H1 (cell line): ENCODE data around the gene PTPRD. TPM values are rescaled to one million over a fixed set of nuclear protein-coding genes. Genes with fewer than 3 reads are reported as not detected.

Experiments
- CBX5 ChIP-seq: fragments of 300-800, 300-1000 bp; sonication (generic); IDR thresholded peaks from 2 replicates; pipeline ENCODE4 v1.7.1; 2016; ENCODE audit warnings: antibody characterized with exemption, low read length, low read depth
- EP300 ChIP-seq, 2 experiments: IDR thresholded peaks; 1 replicate in 1 of 2; 2 replicates in 1 of 2; pipeline ENCODE4 v1.6.1; 2011 to 2012; ENCODE audit warnings: low read depth in 2 of 2, low read length in 2 of 2, mild to moderate bottlenecking in 2 of 2, borderline replicate concordance in 1 of 2, inconsistent platforms in 1 of 2, moderate library complexity in 1 of 2
- RNF2 ChIP-seq: fragments of 200-900, 300-1000 bp; sonication (generic); IDR thresholded peaks from 2 replicates; pipeline ENCODE4 v1.7.1; 2016; ENCODE audit warnings: borderline replicate concordance, low read depth, mild to moderate bottlenecking, antibody characterized with exemption, low read length; ENCODE audit not compliant: poor library complexity, severe bottlenecking; ENCODE audit errors: missing control alignments
- TAF1 ChIP-seq: IDR thresholded peaks from 2 replicates; pipeline ENCODE4 v1.6.1; 2011; ENCODE audit warnings: mild to moderate bottlenecking, low read depth, low read length
- TEAD4 ChIP-seq: IDR thresholded peaks from 2 replicates; pipeline ENCODE4 v1.6.1; 2012; ENCODE audit warnings: low read depth, low read length, inconsistent platforms, mixed read lengths
- YY1 ChIP-seq: IDR thresholded peaks from 2 replicates; pipeline ENCODE4 v1.6.1; 2011; ENCODE audit warnings: low read depth, mild to moderate bottlenecking, low read length
- polyA plus RNA-seq, 7 experiments: library from polyadenylated mRNA; depleted of rRNA in 3 of 7; stranded (reverse) in 5 of 7; unstranded in 2 of 7; fragments of >200 nt in 5 of 7; fragments of 200-250 nt in 2 of 7; gene quantifications; 1 replicate in 5 of 7; 2 replicates in 1 of 7; 4 replicates in 1 of 7; pipeline versions ENCODE4 v1.2.1 to v1.2.3, GENCODE V29; 2011 to 2013; ENCODE audit warnings: missing spikeins in 2 of 7, mixed read lengths in 2 of 7
- total RNA-seq: library from RNA; stranded (reverse); fragmentation: NEBNext Ultra II Directional; extraction: Animal tissue kit (Norgen Biotek cat#: 25700); gene quantifications from 2 replicates; pipeline ENCODE4 v1.2.1, GENCODE V29; 2021
- TF ChIP-seq, protein P1 (sequence below): fragments of 300-600 bp; sonication (generic); IDR thresholded peaks from 2 replicates; pipeline ENCODE4 v1.7.1; 2012; ENCODE audit warnings: low read length, moderate library complexity, mild to moderate bottlenecking, inconsistent platforms; ENCODE audit not compliant: insufficient replicate concordance
- TF ChIP-seq, protein P2 (sequence below): IDR thresholded peaks from 2 replicates; pipeline ENCODE4 v1.6.1; 2012; ENCODE audit warnings: inconsistent platforms

PTPRD gene
- total and polyA plus RNA-seq, 2 of the 8 experiments (the other 6 are each of a cell fraction or from before 2014, with no cell fraction given), result 17.2 to 77.0 TPM

DNA sequence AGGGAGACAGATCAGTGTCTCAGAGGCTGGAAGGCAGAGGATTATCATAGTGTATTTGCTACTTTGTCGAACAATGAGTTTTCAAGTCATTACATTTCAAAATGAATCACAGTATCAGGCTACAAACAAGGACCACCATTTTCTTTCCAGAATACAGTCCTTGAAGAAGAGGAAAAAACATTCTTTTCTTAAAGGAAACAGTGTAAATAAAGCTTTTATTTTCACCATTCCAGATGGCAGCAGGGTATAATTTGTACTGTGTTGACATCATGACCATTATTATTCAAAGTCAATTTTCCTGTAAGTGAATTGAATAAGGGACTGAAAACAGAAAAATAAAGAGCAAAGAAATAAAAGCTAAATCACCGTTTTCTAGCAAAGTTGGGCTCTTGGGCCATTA is 2076.0 kb downstream of the PTPRD start (continued):
- TF ChIP-seq, protein P1, sequence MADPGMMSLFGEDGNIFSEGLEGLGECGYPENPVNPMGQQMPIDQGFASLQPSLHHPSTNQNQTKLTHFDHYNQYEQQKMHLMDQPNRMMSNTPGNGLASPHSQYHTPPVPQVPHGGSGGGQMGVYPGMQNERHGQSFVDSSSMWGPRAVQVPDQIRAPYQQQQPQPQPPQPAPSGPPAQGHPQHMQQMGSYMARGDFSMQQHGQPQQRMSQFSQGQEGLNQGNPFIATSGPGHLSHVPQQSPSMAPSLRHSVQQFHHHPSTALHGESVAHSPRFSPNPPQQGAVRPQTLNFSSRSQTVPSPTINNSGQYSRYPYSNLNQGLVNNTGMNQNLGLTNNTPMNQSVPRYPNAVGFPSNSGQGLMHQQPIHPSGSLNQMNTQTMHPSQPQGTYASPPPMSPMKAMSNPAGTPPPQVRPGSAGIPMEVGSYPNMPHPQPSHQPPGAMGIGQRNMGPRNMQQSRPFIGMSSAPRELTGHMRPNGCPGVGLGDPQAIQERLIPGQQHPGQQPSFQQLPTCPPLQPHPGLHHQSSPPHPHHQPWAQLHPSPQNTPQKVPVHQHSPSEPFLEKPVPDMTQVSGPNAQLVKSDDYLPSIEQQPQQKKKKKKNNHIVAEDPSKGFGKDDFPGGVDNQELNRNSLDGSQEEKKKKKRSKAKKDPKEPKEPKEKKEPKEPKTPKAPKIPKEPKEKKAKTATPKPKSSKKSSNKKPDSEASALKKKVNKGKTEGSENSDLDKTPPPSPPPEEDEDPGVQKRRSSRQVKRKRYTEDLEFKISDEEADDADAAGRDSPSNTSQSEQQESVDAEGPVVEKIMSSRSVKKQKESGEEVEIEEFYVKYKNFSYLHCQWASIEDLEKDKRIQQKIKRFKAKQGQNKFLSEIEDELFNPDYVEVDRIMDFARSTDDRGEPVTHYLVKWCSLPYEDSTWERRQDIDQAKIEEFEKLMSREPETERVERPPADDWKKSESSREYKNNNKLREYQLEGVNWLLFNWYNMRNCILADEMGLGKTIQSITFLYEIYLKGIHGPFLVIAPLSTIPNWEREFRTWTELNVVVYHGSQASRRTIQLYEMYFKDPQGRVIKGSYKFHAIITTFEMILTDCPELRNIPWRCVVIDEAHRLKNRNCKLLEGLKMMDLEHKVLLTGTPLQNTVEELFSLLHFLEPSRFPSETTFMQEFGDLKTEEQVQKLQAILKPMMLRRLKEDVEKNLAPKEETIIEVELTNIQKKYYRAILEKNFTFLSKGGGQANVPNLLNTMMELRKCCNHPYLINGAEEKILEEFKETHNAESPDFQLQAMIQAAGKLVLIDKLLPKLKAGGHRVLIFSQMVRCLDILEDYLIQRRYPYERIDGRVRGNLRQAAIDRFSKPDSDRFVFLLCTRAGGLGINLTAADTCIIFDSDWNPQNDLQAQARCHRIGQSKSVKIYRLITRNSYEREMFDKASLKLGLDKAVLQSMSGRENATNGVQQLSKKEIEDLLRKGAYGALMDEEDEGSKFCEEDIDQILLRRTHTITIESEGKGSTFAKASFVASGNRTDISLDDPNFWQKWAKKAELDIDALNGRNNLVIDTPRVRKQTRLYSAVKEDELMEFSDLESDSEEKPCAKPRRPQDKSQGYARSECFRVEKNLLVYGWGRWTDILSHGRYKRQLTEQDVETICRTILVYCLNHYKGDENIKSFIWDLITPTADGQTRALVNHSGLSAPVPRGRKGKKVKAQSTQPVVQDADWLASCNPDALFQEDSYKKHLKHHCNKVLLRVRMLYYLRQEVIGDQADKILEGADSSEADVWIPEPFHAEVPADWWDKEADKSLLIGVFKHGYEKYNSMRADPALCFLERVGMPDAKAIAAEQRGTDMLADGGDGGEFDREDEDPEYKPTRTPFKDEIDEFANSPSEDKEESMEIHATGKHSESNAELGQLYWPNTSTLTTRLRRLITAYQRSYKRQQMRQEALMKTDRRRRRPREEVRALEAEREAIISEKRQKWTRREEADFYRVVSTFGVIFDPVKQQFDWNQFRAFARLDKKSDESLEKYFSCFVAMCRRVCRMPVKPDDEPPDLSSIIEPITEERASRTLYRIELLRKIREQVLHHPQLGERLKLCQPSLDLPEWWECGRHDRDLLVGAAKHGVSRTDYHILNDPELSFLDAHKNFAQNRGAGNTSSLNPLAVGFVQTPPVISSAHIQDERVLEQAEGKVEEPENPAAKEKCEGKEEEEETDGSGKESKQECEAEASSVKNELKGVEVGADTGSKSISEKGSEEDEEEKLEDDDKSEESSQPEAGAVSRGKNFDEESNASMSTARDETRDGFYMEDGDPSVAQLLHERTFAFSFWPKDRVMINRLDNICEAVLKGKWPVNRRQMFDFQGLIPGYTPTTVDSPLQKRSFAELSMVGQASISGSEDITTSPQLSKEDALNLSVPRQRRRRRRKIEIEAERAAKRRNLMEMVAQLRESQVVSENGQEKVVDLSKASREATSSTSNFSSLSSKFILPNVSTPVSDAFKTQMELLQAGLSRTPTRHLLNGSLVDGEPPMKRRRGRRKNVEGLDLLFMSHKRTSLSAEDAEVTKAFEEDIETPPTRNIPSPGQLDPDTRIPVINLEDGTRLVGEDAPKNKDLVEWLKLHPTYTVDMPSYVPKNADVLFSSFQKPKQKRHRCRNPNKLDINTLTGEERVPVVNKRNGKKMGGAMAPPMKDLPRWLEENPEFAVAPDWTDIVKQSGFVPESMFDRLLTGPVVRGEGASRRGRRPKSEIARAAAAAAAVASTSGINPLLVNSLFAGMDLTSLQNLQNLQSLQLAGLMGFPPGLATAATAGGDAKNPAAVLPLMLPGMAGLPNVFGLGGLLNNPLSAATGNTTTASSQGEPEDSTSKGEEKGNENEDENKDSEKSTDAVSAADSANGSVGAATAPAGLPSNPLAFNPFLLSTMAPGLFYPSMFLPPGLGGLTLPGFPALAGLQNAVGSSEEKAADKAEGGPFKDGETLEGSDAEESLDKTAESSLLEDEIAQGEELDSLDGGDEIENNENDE, result no peak
- TF ChIP-seq YY1, result no peak
- no peak for TF ChIP-seq CBX5
- no peak for TF ChIP-seq EP300 (IDR thresholded peaks at IDR 0.05; ENCODE audit: borderline replicate concordance in 1 of 2, low read depth in 2 of 2, low read length in 2 of 2)
- TF ChIP-seq RNF2, result no peak
- TF ChIP-seq TEAD4, result no peak
- TF ChIP-seq, protein P2, sequence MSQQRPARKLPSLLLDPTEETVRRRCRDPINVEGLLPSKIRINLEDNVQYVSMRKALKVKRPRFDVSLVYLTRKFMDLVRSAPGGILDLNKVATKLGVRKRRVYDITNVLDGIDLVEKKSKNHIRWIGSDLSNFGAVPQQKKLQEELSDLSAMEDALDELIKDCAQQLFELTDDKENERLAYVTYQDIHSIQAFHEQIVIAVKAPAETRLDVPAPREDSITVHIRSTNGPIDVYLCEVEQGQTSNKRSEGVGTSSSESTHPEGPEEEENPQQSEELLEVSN, result no peak
- no peak for TF ChIP-seq TAF1
